Motor neuron (in vitro differentiated cells): ENCODE measurements around the gene NPFF. TPM values are rescaled to one million over a fixed set of nuclear protein-coding genes. Genes with fewer than 3 reads are reported as not detected.

Experiments used
- ATAC-seq, 8 experiments: fragments of 200-7000 bp; cut with Tn5 transposase; replicated peaks in 6 of 8; 2 replicates each; pipeline ENCODE4 v1.8.0; 2021; ENCODE audit warnings: mild to moderate bottlenecking in 8 of 8, moderate library complexity in 8 of 8
- H3K27ac ChIP-seq, 2 donors: fragments of 250-450 bp; sonication (Bioruptor Pico); 2 replicates each; pipeline ENCODE4 v1.9.0; 2021; ENCODE audit warnings: antibody characterized with exemption in 2 of 2, mild to moderate bottlenecking in 2 of 2, moderate library complexity in 1 of 2
- H3K4me1 ChIP-seq, 2 donors: fragments of 250-450 bp; sonication (Bioruptor Pico); replicated peaks in 1 of 2; 2 replicates each; pipeline ENCODE4 v1.6.1; 2021; ENCODE audit warnings: antibody characterized with exemption in 2 of 2, mild to moderate bottlenecking in 2 of 2, moderate library complexity in 1 of 2
- H3K4me3 ChIP-seq, 5 donors: fragments of 250-450 bp; sonication (Bioruptor Pico); 2 replicates each; pipeline ENCODE4 v1.9.0; 2021; ENCODE audit warnings: antibody characterized with exemption in 5 of 5, mild to moderate bottlenecking in 5 of 5, moderate library complexity in 4 of 5
- WGBS, 10 experiments: fragments of 450-650 bp; shearing (Covaris generic); methylation state at CpG; one replicate each; pipeline ENCODE4 v1.0.0; 2022; 5-methylcytosine and 5-hydroxymethylcytosine counted together
- in situ Hi-C, 9 experiments: fragments of 400-800 bp; cut with MboI; loops; one replicate each; pipeline ENCODE4 v1.15.0; 2021; ENCODE audit warnings: low sequenced_read_pairs in 9 of 9, low pct_unique_long_range_greater_than_20kb in 2 of 9; ENCODE audit not compliant: unreplicated experiment in 9 of 9
- total RNA-seq, 8 experiments: library from RNA; unstranded; fragments of 300-600 nt; gene quantifications; 2 replicates each; pipeline versions ENCODE4 v1.2.3 to v1.2.4, GENCODE V29; 2022

The NPFF gene
- total RNA-seq, 8 experiments from 2014 or later, result 0.78 to 2.2 TPM; not detected in 6

DNA sequence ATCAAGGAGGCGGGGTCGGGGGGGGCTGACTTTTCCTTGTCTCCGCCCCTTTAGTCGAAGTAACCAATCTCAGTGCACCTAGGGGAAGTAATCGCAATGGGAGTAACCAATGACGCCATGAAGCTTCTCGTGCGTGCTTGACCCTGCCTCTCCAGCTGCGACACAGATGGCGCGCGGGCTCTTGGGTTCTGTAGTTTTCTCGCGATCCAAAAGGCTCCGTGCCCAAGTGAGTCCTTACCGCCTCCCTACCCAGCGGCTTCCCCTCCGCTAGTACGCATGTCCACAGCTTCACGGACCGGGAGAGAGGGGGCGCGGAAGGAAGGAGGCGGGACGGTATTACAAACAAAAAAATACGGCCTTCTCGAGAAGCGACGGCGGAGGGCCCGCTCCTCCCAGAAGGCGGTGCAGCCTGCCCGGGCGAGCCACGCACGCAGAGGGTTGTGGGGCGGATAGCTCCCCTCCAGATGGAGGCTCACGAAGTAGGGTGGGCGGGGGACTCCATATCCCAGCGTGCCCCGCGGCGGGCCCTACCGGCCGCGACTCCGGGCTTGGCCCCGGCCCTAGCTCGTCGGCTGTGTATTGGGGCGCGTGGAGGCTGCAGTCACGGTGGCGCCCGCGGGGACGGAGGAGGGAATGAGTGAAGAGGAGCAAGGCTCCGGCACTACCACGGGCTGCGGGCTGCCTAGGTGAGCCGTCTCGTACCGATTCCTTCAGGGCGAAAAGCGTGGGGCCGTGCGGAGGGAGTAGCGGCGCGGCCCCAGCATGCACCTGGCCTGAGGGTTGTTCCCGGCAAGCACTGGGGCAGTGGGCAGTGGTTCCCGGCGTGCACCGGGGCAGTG, 6.3 kb downstream of the NPFF start, which contains the start of gene TARBP2:
Gene TARBP2, plus strand, starts transcription at position 508 of the 839 bp plus-strand sequence. Its CDS starts 126 bp downstream, at position 634.
- Histone ChIP-seq H3K27ac (peak within 1 kb of the TSS; percentile 98 to 99), H3K4me3 (peak within 1 kb of the TSS; percentile 56 to 80 (median 62)), H3K4me1 (peaks cover 16 to 20% of the 10 kb centered on the region in 2 donors)
- ATAC-seq, result peak; percentile 66 to 82 (median 79)
- WGBS, 10 experiments, result 0 to 3% (median 0%) methylated on average over 4 to 22 of the region's 74 CpGs; no CpG with 5 or more reads in 5 of the 10 experiments
- in situ Hi-C loops, result loop anchor here in 2 of 9 experiments (25.0 kb wide), 1 partner anchor 164 kb away; the partner anchor contains the start of gene SP7 (in 2 of the 2)

DNA sequence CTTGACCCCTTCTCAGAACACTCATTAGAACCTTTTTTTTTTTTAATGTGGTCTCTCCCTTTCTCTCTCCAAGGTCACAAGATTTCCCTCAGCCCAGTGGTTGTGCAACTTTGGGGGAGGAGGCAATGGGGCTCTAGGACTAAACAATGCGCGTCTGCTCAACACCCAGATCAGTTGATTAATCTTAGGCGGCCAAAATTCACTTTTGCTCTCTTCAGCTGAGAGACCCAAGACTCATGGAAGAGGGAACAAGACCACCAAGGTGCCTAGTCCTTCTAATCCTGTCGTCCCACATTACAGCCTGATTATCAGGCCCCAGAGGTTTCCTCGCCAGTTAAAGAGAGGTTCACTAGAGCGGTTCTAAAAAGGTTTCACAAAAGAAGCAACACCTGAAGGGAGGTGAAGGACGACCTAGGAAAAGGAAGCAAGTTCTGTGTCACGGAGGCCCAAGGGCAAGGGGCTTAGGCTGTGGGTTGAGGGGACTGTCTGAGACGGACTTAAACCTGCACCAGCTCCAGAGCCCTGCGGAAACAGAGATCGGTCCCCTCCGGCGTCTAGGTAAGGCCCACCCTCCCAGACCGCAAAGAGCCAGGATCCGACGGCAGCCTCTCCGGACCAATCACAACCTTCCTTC, 7.0 kb downstream of the NPFF start:
- ATAC-seq, result peak in 2 of 8 experiments; percentile 7 to 9
- peaks cover 17 to 24% of the 10 kb centered on the region in 2 donors for H3K4me1 ChIP-seq
- H3K27ac ChIP-seq, result peak overlapping the region; percentile 77 to 93
- H3K4me3 ChIP-seq, result peak overlapping the region; percentile 56 to 80 (median 62)
- WGBS, 10 experiments, result 0 to 16% (median 4%) methylated on average over 2 to 13 of the region's 17 CpGs; no CpG with 5 or more reads in 3 of the 10 experiments
- in situ Hi-C loops, result loop anchor here in 2 of 9 experiments (25.0 kb wide), 1 partner anchor 163 kb away; the partner anchor contains the start of gene SP7 (in 2 of the 2)

- in situ Hi-C loops, result loop anchor here in 2 of 9 experiments (25.0 kb wide), 1 partner anchor 162 kb away; the partner anchor contains the start of gene SP7 (in 2 of the 2)
- ATAC-seq, result peak; percentile 1 to 26 (median 15)
- 0 to 14% (median 0%) methylated on average over 1 to 6 of the region's 51 CpGs for WGBS, 10 experiments
- peak within 1 kb of the TSS; percentile 56 to 80 (median 62) for H3K4me3 ChIP-seq
- H3K4me1 ChIP-seq, result peaks cover 19 to 24% of the 10 kb centered on the region in 2 donors
- H3K27ac ChIP-seq, result peak within 1 kb of the TSS; percentile 77 to 93
Measured at GRCh38 chr12:53499266-53500141, 7.8 kb downstream of the NPFF start, which contains the start of gene MAP3K12. Gene MAP3K12 (minus strand): TSS chr12:53499458. CDS start chr12:53487391, 12,067 bp downstream.

DNA sequence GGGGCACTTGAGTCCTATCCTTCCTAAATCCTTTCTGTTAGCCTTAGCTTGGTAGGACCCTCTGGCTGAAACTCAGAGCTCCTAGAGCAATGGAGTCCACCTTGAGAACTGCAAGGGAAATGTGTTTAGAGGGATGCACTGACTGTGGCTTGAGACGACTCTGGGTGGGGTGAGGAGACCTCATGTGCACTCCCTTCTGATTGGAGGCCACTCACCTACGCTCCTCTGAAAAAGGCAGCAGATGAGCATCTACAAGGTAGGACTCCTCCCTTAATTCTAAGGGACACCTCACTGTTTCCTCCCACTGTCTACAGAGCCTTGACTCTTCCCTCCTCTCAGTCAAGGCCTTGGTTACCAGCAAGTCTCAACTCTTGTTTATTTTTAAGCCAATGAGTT, 9.1 kb downstream of the NPFF start:
- no peak for ATAC-seq
- in situ Hi-C loops, result no loop called here
- Histone ChIP-seq H3K4me1 (peaks cover 29 to 36% of the 10 kb centered on the region in 2 donors), H3K27ac (peak overlapping the region; percentile 77 to 93), H3K4me3 (peak overlapping the region; percentile 56 to 80 (median 62))
- 0 to 75% (median 40%) methylated on average over 1 to 2 of the region's 2 CpGs; no CpG with 5 or more reads in 7 of the 10 experiments for WGBS, 10 experiments

DNA sequence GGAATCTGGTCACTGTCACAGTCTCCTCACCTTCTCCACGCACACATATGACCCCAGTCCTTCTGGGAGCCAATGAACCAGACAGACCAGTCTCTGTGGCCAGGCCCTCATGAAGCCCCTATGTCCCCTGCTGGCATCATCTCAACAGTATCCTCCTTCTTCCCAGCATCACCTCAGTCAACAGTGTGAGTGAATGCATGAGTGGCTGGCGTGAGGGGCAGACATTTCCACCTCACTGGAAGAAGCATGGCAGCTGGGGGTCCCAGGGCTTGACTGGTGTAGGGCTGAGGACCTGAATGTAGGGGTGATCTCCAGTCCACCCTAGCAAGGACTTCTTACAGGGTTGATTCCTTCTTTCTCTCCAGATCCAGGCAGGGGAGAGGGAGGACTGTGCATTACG, 9.8 kb downstream of the NPFF start:
- no peak for ATAC-seq
- no peak overlapping the region for H3K4me3 ChIP-seq
- 60 to 100% methylated on average over 1 of the region's 3 CpGs; no CpG with 5 or more reads in 8 of the 10 experiments for WGBS, 10 experiments
- in situ Hi-C loops, result no loop called here
- no peak overlapping the region for H3K27ac ChIP-seq
- peaks cover 29 to 36% of the 10 kb centered on the region in 2 donors for H3K4me1 ChIP-seq

- WGBS, 10 experiments, result 50 to 83% (median 80%) methylated on average over 1 of the region's 1 CpG; no CpG with 5 or more reads in 7 of the 10 experiments
- ATAC-seq, result no peak
- Histone ChIP-seq H3K27ac (no peak overlapping the region), H3K4me1 (peaks cover 27 to 34% of the 10 kb centered on the region in 2 donors), H3K4me3 (no peak overlapping the region)
- in situ Hi-C loops, result no loop called here
Measured at GRCh38 chr12:53496752-53497032, 10.6 kb downstream of the NPFF start.

- WGBS, 10 experiments, result 0 to 100% (median 33%) methylated on average over 1 to 4 of the region's 5 CpGs; no CpG with 5 or more reads in 3 of the 10 experiments
Measured at GRCh38 chr12:53495903-53496751, 11.2 kb downstream of the NPFF start.

GRCh38 chr12:53493610-53494391, 13.5 kb downstream of the NPFF start:
- Histone ChIP-seq H3K4me1 (peaks cover 26 to 32% of the 10 kb centered on the region in 2 donors), H3K4me3 (peak overlapping the region; percentile 34 to 50 (median 45)), H3K27ac (peak overlapping the region; percentile 79)
- WGBS, 10 experiments, result 0 to 50% (median 24%) methylated on average over 1 to 8 of the region's 11 CpGs
- in situ Hi-C loops, result no loop called here
- ATAC-seq, result peak in 2 of 8 experiments; percentile 2 to 4

More at GRCh38 chr12:53495903-53496751, 11.2 kb downstream of the NPFF start:
- Histone ChIP-seq H3K4me1 (peaks cover 26 to 32% of the 10 kb centered on the region in 2 donors), H3K4me3 (no peak overlapping the region), H3K27ac (peak overlapping the region in 1 of 2 donors; percentile 49)
- in situ Hi-C loops, result no loop called here
- peak in 6 of 8 experiments; percentile 5 to 25 (median 15) for ATAC-seq

DNA sequence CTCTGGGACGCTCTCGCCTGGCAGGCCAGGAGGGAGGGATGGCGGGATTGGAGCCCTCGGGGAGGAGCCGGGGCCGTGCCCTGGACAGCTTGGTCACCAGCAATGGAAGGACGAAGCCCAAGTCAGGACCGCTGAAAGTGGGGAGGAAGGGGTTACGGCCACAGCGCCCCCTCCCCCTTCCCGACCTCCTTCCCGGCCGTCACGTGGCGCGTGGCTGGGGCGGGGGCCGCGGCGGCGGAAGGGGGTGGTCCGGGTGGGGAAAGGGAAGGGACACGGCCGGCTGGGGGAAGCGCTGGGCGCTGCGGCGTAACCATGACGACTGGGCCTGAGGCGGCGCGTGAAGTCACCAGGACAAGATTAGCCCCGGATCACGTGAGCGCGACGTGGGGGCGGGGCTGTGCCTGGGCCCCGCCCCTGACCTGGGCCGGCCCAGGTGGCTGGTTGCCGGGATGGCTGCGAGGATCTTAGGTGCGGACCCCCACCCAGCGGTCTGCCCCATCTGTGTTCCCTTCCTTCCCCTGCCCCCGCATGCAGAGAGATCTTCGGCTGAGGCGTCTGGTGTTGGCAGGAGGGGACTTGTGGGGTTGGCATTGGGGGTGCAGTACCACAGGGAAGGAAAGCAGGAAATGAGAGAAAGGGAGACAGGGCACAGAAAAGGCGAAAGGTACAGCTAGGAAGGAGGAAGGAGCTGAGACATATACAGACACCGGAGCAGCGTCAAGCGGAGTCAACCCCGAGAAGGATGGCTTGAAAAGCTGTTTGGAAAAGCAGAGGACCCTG, 14.3 kb downstream of the NPFF start:
- Histone ChIP-seq H3K4me3 (peak overlapping the region; percentile 34 to 50 (median 45)), H3K27ac (peak overlapping the region; percentile 79 to 81), H3K4me1 (peaks cover 22 to 28% of the 10 kb centered on the region in 2 donors)
- in situ Hi-C loops, result no loop called here
- peak; percentile 75 to 94 (median 90) for ATAC-seq
- 0 to 15% (median 7%) methylated on average over 1 to 5 of the region's 52 CpGs; no CpG with 5 or more reads in 5 of the 10 experiments for WGBS, 10 experiments

DNA sequence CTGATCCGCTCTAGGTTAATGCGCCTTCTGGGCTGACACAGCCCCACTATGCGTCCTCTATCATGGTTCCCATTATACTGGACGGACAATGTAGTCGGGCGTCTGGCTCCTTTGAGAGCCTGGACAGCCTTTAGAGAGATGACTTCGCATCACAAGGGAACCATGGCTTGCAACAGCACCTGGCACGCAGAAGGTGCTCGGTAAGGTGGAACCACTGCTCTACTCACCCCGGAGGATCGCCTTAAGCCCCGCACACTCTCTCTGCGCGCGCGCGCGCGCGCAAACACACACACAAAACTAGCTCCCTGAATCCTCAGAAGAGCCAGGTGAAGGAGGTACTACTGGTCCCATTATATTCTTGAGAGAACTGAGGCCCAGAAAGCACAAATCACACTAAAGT, 15.1 kb downstream of the NPFF start:
- H3K27ac ChIP-seq, result peak overlapping the region; percentile 73 to 81
- in situ Hi-C loops, result no loop called here
- peak overlapping the region; percentile 34 to 50 (median 45) for H3K4me3 ChIP-seq
- H3K4me1 ChIP-seq, result peaks cover 22 to 28% of the 10 kb centered on the region in 2 donors
- no peak for ATAC-seq
- 39 to 100% (median 76%) methylated on average over 1 to 18 of the region's 20 CpGs; no CpG with 5 or more reads in 4 of the 10 experiments for WGBS, 10 experiments
